Loucy (cell line): ENCODE measurements around the gene TRIP4.

ENCODE experiments used
- H2AFZ ChIP-seq: fragments of 200-600 bp; sonication (generic); 2 replicates; pipeline ENCODE4 v1.6.0; 2016; ENCODE audit warnings: antibody characterized with exemption, mild to moderate bottlenecking, low read length, moderate library complexity
- H3F3A ChIP-seq: fragments of 200-600 bp; 2 replicates; pipeline ENCODE4 v1.6.0; 2016; ENCODE audit warnings: antibody characterized with exemption, low read depth, mild to moderate bottlenecking
- H3K27me3 ChIP-seq: fragments of 200-600 bp; sonication (generic); 2 replicates; pipeline ENCODE4 v1.6.1; 2014; ENCODE audit warnings: low read length, mild to moderate bottlenecking; ENCODE audit not compliant: insufficient read depth, poor library complexity, severe bottlenecking
- H3K36me3 ChIP-seq: fragments of 200-600 bp; sonication (generic); 2 replicates; pipeline ENCODE4 v1.6.1; 2016; ENCODE audit warnings: low read length; ENCODE audit not compliant: insufficient read depth
- H3K4me1 ChIP-seq: fragments of 200-600 bp; sonication (generic); 2 replicates; pipeline ENCODE4 v1.5.1; 2014; ENCODE audit warnings: low read length, mild to moderate bottlenecking; ENCODE audit not compliant: insufficient read depth, poor library complexity, severe bottlenecking
- H3K4me2 ChIP-seq: fragments of 200-600 bp; sonication (generic); 2 replicates; pipeline ENCODE4 v1.6.0; 2014; ENCODE audit warnings: antibody characterized with exemption, low read length, low read depth, mild to moderate bottlenecking; ENCODE audit not compliant: poor library complexity, severe bottlenecking
- H3K4me3 ChIP-seq: fragments of 200-600 bp; sonication (generic); 2 replicates; pipeline ENCODE4 v1.5.1; 2014; ENCODE audit warnings: low read length, mild to moderate bottlenecking, mixed read lengths; ENCODE audit not compliant: poor library complexity, severe bottlenecking
- H3K79me2 ChIP-seq: fragments of 200-600 bp; sonication (generic); 2 replicates; pipeline ENCODE4 v1.6.1; 2014; ENCODE audit warnings: low read length; ENCODE audit not compliant: insufficient read depth
- H3K9ac ChIP-seq: fragments of 200-600 bp; sonication (generic); 2 replicates; pipeline ENCODE4 v1.6.0; 2014; ENCODE audit warnings: mild to moderate bottlenecking, low read depth, low read length, moderate library complexity; ENCODE audit not compliant: poor library complexity, severe bottlenecking
- H3K9me2 ChIP-seq: fragments of 200-600 bp; sonication (generic); replicated peaks from 2 replicates; pipeline ENCODE4 v1.6.1; 2016; ENCODE audit warnings: low read depth, low read length, mixed read lengths
- H3K9me3 ChIP-seq: fragments of 200-600 bp; sonication (generic); 2 replicates; pipeline ENCODE4 v1.6.1; 2014; ENCODE audit warnings: mild to moderate bottlenecking, antibody characterized with exemption, low read length, low read depth; ENCODE audit not compliant: insufficient read depth
- H4K20me1 ChIP-seq: fragments of 200-600 bp; sonication (generic); 2 replicates; pipeline ENCODE4 v1.6.0; 2014; ENCODE audit warnings: antibody characterized with exemption, low read length, mild to moderate bottlenecking; ENCODE audit not compliant: insufficient read depth, poor library complexity, severe bottlenecking
- EZH2phosphoT487 ChIP-seq: fragments of 200-600 bp; IDR thresholded peaks from 2 replicates; pipeline ENCODE4 v1.6.1; 2018; ENCODE audit warnings: antibody characterized with exemption, mild to moderate bottlenecking, moderate library complexity, borderline replicate concordance
- TF ChIP-seq, protein P1 (sequence below): fragments of 200-600 bp; sonication (generic); conservative IDR thresholded peaks from 2 replicates; pipeline ENCODE4 v1.5.1; 2014; ENCODE audit warnings: mild to moderate bottlenecking, antibody characterized with exemption, low read length

The TRIP4 gene

DNA sequence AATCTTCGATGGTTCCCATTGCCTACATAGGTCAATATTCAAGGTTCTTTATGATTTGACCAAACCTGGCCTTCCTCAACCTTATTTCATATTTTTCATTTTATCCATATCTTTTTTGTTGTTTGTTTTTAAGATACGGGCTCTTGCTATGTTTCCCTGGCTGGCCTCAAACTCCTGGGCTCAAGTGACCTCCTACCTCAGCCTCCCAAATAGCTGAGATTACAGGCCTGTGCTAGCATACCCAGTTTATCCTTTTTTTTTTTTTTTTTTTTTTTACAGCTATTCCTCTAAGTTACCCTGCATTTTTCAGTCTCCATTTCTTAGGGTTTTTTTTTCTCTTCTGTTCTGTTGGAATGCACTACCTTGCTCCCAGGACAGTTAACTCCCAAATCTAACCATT is 87.2 kb downstream of the TRIP4 start:
- Histone ChIP-seq H3K79me2 (peaks cover 76% of the 10 kb centered on the region), H3K9me2 (no peaks in the 10 kb centered on the region), H3K4me1 (peaks cover 5% of the 10 kb centered on the region), H3K4me2 (no peak overlapping the region), H2AFZ (no peak overlapping the region), H3F3A (no peaks in the 10 kb centered on the region), H3K4me3 (no peak overlapping the region), H3K9me3 (no peaks in the 10 kb centered on the region), H3K36me3 (peaks cover 5% of the 10 kb centered on the region; the same call in 1 of the 2 replicates), H3K9ac (no peak overlapping the region), H3K27me3 (no peaks in the 10 kb centered on the region), H4K20me1 (peaks cover 22% of the 10 kb centered on the region)
- TF ChIP-seq, protein P1, sequence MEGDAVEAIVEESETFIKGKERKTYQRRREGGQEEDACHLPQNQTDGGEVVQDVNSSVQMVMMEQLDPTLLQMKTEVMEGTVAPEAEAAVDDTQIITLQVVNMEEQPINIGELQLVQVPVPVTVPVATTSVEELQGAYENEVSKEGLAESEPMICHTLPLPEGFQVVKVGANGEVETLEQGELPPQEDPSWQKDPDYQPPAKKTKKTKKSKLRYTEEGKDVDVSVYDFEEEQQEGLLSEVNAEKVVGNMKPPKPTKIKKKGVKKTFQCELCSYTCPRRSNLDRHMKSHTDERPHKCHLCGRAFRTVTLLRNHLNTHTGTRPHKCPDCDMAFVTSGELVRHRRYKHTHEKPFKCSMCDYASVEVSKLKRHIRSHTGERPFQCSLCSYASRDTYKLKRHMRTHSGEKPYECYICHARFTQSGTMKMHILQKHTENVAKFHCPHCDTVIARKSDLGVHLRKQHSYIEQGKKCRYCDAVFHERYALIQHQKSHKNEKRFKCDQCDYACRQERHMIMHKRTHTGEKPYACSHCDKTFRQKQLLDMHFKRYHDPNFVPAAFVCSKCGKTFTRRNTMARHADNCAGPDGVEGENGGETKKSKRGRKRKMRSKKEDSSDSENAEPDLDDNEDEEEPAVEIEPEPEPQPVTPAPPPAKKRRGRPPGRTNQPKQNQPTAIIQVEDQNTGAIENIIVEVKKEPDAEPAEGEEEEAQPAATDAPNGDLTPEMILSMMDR = no peak
- no peak for TF ChIP-seq EZH2phosphoT487

GRCh38 chr15:64476550-64476949 is 88.9 kb downstream of the TRIP4 start:
- TF ChIP-seq, protein P1 = no peak
- no peak for TF ChIP-seq EZH2phosphoT487
- H3F3A ChIP-seq = no peaks in the 10 kb centered on the region
- H3K9ac ChIP-seq = no peak overlapping the region
- peaks cover 73% of the 10 kb centered on the region for H3K79me2 ChIP-seq
- H3K9me2 ChIP-seq = no peaks in the 10 kb centered on the region
- H2AFZ ChIP-seq = no peak overlapping the region
- H3K4me3 ChIP-seq = no peak overlapping the region
- no peaks in the 10 kb centered on the region for H3K36me3 ChIP-seq
- H3K27me3 ChIP-seq = no peaks in the 10 kb centered on the region
- H3K4me1 ChIP-seq = peaks cover 5% of the 10 kb centered on the region
- H3K4me2 ChIP-seq = no peak overlapping the region
- peaks cover 19% of the 10 kb centered on the region for H4K20me1 ChIP-seq
- H3K9me3 ChIP-seq = no peaks in the 10 kb centered on the region

DNA sequence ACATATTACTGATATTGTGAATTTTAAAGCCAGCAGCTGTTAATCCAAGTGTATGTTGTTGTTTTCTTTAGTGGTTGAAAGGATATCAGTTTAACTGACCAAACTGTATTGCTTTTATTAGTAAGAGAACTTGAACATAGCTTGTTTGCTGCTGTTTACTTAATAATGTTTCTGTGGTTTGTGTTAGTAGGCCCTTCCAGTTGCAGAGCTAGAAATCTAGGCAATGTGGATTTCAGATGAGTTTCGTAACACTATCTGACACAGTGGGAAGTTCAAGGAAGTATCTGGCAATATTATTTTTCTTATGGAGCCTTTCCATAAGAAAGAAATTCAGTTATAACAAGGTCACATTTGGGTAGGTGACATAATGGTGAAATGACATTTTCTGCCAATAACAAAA is 91.2 kb downstream of the TRIP4 start:
- Histone ChIP-seq H2AFZ (no peak overlapping the region), H3K4me3 (no peak overlapping the region), H4K20me1 (peaks cover 17% of the 10 kb centered on the region), H3K9ac (no peak overlapping the region), H3K9me2 (no peaks in the 10 kb centered on the region), H3K9me3 (no peaks in the 10 kb centered on the region), H3K36me3 (peaks cover 3% of the 10 kb centered on the region; the same call in 1 of the 2 replicates), H3K79me2 (peaks cover 76% of the 10 kb centered on the region), H3K4me1 (peaks cover 5% of the 10 kb centered on the region), H3F3A (no peaks in the 10 kb centered on the region), H3K4me2 (no peak overlapping the region), H3K27me3 (no peaks in the 10 kb centered on the region)
- TF ChIP-seq, protein P1 = no peak
- TF ChIP-seq EZH2phosphoT487 = no peak
